ENCODE measurements around the gene TRIM24.

DNA sequence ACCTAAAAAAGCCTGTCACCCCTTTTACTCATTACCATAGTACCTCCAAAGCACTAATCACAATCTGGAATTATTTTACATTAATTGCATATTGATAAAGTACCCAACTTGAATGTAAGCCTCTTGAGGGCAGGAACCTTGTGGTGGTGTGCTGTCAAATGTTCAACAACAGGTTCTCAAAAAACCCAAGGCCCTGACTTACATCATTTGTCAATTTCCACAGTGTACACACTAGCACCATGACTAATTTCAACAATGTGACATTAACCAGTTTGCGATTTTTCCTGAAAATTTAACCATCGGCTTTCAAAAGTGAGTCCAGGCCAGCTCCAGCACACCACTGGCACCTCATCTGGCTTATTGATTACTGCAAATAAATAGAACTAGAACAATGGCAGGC is 153.6 kb downstream of the TRIM24 start:
- TF ChIP-seq, protein P1, sequence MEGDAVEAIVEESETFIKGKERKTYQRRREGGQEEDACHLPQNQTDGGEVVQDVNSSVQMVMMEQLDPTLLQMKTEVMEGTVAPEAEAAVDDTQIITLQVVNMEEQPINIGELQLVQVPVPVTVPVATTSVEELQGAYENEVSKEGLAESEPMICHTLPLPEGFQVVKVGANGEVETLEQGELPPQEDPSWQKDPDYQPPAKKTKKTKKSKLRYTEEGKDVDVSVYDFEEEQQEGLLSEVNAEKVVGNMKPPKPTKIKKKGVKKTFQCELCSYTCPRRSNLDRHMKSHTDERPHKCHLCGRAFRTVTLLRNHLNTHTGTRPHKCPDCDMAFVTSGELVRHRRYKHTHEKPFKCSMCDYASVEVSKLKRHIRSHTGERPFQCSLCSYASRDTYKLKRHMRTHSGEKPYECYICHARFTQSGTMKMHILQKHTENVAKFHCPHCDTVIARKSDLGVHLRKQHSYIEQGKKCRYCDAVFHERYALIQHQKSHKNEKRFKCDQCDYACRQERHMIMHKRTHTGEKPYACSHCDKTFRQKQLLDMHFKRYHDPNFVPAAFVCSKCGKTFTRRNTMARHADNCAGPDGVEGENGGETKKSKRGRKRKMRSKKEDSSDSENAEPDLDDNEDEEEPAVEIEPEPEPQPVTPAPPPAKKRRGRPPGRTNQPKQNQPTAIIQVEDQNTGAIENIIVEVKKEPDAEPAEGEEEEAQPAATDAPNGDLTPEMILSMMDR (IDR thresholded peaks at IDR 0.05): no peak
- no peak for TF ChIP-seq EP300 (IDR thresholded peaks at IDR 0.05; ENCODE audit: low read depth)
- no peak for TF ChIP-seq POLR2A (IDR thresholded peaks at IDR 0.05)
